GM12892 (cell line): ENCODE measurements around the gene ETF1.

Experiments
- POLR2A ChIP-seq: IDR thresholded peaks from 2 replicates; pipeline ENCODE4 v1.6.1; 2011; ENCODE audit warnings: low read depth, low read length, control low read depth
- POLR2AphosphoS5 ChIP-seq: IDR thresholded peaks from 2 replicates; pipeline ENCODE4 v1.6.1; 2011; ENCODE audit warnings: low read depth, low read length, control low read depth
- TAF1 ChIP-seq: IDR thresholded peaks from 2 replicates; pipeline ENCODE4 v1.6.1; 2011; ENCODE audit warnings: low read depth, mild to moderate bottlenecking, control low read depth, low read length, borderline replicate concordance

DNA sequence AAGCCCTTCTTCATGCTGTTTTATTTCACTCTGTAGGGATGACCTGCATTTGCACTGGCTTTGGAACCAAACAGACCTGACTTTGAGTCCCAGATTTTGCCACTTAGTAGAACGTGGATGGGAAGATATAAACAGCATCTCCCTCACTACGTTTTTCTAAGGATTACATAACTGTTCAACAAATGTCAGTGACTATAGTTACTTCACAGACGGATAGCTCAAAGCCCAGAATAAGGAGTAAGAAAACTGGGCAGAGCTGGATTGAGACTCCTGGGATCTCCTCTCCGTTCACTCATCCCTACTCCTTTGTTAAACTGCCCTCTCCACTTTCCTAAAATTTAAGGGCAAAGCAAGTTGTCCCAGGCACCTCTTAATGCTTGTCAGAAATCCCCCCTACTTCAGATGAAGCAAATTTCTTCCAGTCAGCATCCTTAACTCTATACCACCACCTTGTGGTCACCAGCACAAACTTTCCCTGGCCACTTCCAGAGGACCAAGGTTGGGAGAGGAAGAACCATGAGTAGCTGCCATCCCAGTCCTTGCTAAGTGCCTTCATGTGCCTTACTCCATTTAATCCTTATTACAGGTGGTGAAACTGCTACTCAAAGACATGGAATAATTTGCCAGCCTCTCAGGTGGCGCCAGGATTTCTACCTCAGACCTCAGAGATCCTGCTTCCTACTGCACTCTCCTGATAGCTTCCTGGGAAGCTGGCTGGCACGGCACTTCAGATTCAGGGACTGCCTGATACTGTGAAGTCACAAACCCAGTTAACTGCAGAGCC, 39.4 kb downstream of the ETF1 start:
- no peak for TF ChIP-seq POLR2A
- no peak for TF ChIP-seq POLR2AphosphoS5
- no peak for TF ChIP-seq TAF1
